ENCODE data around the gene CATSPERD.

DNA sequence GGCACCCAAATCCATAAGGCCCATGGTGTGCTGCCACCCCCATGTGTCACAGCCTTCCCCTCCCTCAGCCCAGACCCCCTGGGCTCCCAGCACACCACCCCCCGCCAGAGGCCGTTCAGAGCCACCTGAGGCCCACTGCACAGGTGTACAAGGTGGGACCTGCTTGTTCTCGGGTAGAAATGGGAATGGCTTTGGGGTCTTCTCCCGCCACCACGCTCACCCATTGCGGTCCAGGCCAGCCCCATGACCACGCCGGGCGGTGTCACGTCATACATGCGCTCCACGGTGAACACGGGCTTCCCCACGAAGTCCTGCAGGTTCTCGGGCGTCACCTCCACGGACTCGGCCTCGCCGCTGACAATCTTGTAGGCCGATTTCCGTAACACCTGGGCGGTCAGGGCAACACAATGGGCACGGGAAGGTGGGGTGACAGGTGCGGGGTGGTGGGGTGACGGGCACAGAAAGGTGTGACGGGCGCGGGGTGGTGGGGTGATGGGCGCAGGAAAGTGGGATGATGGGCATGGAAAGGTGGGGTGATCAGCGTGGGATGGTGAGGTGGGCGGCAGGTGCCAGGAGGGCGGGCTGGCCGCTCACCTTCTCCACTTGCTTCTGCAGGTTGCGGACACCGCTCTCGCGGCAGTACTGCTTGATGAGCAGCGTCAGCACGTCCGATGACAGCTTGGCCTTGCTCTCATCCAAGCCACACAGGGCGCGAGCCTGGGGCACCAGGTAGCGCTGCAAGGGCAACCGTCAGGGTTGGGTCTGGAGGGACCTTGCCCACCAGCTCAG, 26.1 kb upstream of the CATSPERD start:
- TF ChIP-seq, protein P1, sequence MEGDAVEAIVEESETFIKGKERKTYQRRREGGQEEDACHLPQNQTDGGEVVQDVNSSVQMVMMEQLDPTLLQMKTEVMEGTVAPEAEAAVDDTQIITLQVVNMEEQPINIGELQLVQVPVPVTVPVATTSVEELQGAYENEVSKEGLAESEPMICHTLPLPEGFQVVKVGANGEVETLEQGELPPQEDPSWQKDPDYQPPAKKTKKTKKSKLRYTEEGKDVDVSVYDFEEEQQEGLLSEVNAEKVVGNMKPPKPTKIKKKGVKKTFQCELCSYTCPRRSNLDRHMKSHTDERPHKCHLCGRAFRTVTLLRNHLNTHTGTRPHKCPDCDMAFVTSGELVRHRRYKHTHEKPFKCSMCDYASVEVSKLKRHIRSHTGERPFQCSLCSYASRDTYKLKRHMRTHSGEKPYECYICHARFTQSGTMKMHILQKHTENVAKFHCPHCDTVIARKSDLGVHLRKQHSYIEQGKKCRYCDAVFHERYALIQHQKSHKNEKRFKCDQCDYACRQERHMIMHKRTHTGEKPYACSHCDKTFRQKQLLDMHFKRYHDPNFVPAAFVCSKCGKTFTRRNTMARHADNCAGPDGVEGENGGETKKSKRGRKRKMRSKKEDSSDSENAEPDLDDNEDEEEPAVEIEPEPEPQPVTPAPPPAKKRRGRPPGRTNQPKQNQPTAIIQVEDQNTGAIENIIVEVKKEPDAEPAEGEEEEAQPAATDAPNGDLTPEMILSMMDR (conservative IDR thresholded peaks at IDR 0.05): no peak
- TF ChIP-seq EZH2 (IDR thresholded peaks at IDR 0.05; ENCODE audit: low read depth): no peak
